Measurements from ENCODE around the gene ZBTB39.
"Not testable (repeated sequence)": the region's sequence is repeated elsewhere in the genome, so short reads cannot be mapped to it uniquely, and the experiment has no call there.

Gene ZBTB39

GRCh38 chr12:56989861-56990610, 16.3 kb downstream of the ZBTB39 start:
- H3K4me3 ChIP-seq (ENCODE audit: low read depth, low read length): no peak overlapping the region
- TF ChIP-seq CTCF (IDR thresholded peaks at IDR 0.05; ENCODE audit: low read depth, low read length): no peak
- in situ Hi-C loops (cut with HindIII; ENCODE audit: low sequenced_read_pairs): no loop called here
- DNase-seq (ENCODE audit: low read depth, low spot score): no peak

- no peak overlapping the region for H3K4me3 ChIP-seq (ENCODE audit: low read depth, low read length)
- DNase-seq (ENCODE audit: low read depth, low spot score): no peak
- no peak for TF ChIP-seq CTCF (IDR thresholded peaks at IDR 0.05; ENCODE audit: low read depth, low read length)
- in situ Hi-C loops (cut with HindIII; ENCODE audit: low sequenced_read_pairs): no loop called here
These were observed 18.1 kb downstream of the ZBTB39 start for GRCh38 chr12:56988207-56988739.

- DNase-seq (ENCODE audit: low read depth, low spot score): peak; percentile 67
- in situ Hi-C loops (cut with HindIII; ENCODE audit: low sequenced_read_pairs): no loop called here
These were observed 18.7 kb downstream of the ZBTB39 start for GRCh38 chr12:56987551-56988053.

GRCh38 chr12:56987011-56987410, 19.3 kb downstream of the ZBTB39 start:
- in situ Hi-C loops (cut with HindIII; ENCODE audit: low sequenced_read_pairs): no loop called here
- H3K4me3 ChIP-seq (ENCODE audit: low read depth, low read length): no peak overlapping the region
- no peak for TF ChIP-seq CTCF (IDR thresholded peaks at IDR 0.05; ENCODE audit: low read depth, low read length)
- DNase-seq (ENCODE audit: low read depth, low spot score): no peak

More at GRCh38 chr12:56987551-56988053, 18.7 kb downstream of the ZBTB39 start:
- H3K4me3 ChIP-seq (ENCODE audit: low read depth, low read length): no peak overlapping the region
- TF ChIP-seq CTCF (IDR thresholded peaks at IDR 0.05; ENCODE audit: low read depth, low read length): peak; percentile 97

GRCh38 chr12:56985714-56986113, 20.6 kb downstream of the ZBTB39 start:
- H3K4me3 ChIP-seq (ENCODE audit: low read depth, low read length); in situ Hi-C loops (cut with HindIII; ENCODE audit: low sequenced_read_pairs): not testable (repeated sequence)
- DNase-seq (ENCODE audit: low read depth, low spot score): peak; percentile 7

- TF ChIP-seq CTCF (IDR thresholded peaks at IDR 0.05; ENCODE audit: low read depth, low read length): no peak
- in situ Hi-C loops (cut with HindIII; ENCODE audit: low sequenced_read_pairs): no loop called here
- no peak for DNase-seq (ENCODE audit: low read depth, low spot score)
- no peak overlapping the region for H3K4me3 ChIP-seq (ENCODE audit: low read depth, low read length)
These were observed 23.0 kb downstream of the ZBTB39 start for GRCh38 chr12:56983386-56983785.

GRCh38 chr12:56982578-56983236, 23.6 kb downstream of the ZBTB39 start:
- in situ Hi-C loops (cut with HindIII; ENCODE audit: low sequenced_read_pairs); H3K4me3 ChIP-seq (ENCODE audit: low read depth, low read length); DNase-seq (ENCODE audit: low read depth, low spot score): not testable (repeated sequence)

All from astrocyte of the spinal cord (primary cell).